PC-3 (cell line): ENCODE measurements around the gene ADGRV1.

Experiments
- EZH2phosphoT487 ChIP-seq: fragments of 300-600 bp; sonication (generic); IDR thresholded peaks from 2 replicates; pipeline ENCODE4 v1.6.1; 2018; ENCODE audit warnings: mild to moderate bottlenecking, antibody characterized with exemption, low read length, borderline replicate concordance
- TF ChIP-seq, protein P1 (sequence below): fragments of 300-600 bp; sonication (generic); conservative IDR thresholded peaks from 2 replicates; pipeline ENCODE4 v1.5.1; 2017; ENCODE audit warnings: antibody characterized with exemption, low read depth, mild to moderate bottlenecking, low read length

DNA sequence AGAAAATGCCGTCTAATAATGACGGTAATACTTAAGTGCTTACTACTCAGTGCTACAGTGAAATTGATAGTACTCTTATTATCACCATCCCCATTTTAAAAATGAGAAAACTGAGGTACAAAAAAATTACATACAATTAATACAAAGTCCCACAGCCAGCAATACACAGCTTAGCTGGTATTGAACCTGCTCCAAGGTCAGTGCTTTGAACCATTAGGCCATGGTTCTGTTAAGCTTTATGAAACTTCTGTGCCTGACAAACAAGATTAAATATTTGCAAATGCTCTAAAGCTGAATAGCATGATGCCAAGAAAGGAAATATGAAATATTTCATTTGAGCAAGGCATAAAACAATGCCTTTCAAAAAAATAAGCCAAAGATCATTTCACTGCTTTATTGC lies 467.4 kb downstream of the ADGRV1 start:
- TF ChIP-seq EZH2phosphoT487 = no peak
- TF ChIP-seq, protein P1, sequence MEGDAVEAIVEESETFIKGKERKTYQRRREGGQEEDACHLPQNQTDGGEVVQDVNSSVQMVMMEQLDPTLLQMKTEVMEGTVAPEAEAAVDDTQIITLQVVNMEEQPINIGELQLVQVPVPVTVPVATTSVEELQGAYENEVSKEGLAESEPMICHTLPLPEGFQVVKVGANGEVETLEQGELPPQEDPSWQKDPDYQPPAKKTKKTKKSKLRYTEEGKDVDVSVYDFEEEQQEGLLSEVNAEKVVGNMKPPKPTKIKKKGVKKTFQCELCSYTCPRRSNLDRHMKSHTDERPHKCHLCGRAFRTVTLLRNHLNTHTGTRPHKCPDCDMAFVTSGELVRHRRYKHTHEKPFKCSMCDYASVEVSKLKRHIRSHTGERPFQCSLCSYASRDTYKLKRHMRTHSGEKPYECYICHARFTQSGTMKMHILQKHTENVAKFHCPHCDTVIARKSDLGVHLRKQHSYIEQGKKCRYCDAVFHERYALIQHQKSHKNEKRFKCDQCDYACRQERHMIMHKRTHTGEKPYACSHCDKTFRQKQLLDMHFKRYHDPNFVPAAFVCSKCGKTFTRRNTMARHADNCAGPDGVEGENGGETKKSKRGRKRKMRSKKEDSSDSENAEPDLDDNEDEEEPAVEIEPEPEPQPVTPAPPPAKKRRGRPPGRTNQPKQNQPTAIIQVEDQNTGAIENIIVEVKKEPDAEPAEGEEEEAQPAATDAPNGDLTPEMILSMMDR = no peak
